ENCODE results near the gene E2F4. TPM values are rescaled to one million over a fixed set of nuclear protein-coding genes. Genes with fewer than 3 reads are reported as not detected.

E2F4 gene
- total RNA-seq, 1 experiment from 2014 or later = 114 TPM

GRCh38 chr16:67208154-67208896 lies 16.4 kb downstream of the E2F4 start:
- H3K4me1 ChIP-seq (ENCODE audit: control insufficient read depth in 1 of 2, insufficient read depth in 2 of 2, low read length in 2 of 2) = peaks cover 11 to 32% of the 10 kb centered on the region in 2 experiments
- TF ChIP-seq TCF7L2 (IDR thresholded peaks at IDR 0.05; ENCODE audit: borderline replicate concordance, extremely low read depth, insufficient read depth, insufficient read length) = no peak
- TF ChIP-seq EGR1 (IDR thresholded peaks at IDR 0.05; ENCODE audit: low read depth) = no peak
- no peak for TF ChIP-seq EZH2phosphoT487 (IDR thresholded peaks at IDR 0.05; ENCODE audit: borderline replicate concordance)
- TF ChIP-seq EZH2 (IDR thresholded peaks at IDR 0.05) = no peak
- TF ChIP-seq ZFX (IDR thresholded peaks at IDR 0.05) = no peak
- TF ChIP-seq ZNF274 (IDR thresholded peaks at IDR 0.05; ENCODE audit: low read depth, low read length) = no peak
- no peak for TF ChIP-seq SIN3A (IDR thresholded peaks at IDR 0.05; ENCODE audit: low read depth)
- no peak for TF ChIP-seq FOSL1 (IDR thresholded peaks at IDR 0.05; ENCODE audit: low read depth)
- TF ChIP-seq, protein P1, sequence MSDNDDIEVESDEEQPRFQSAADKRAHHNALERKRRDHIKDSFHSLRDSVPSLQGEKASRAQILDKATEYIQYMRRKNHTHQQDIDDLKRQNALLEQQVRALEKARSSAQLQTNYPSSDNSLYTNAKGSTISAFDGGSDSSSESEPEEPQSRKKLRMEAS (IDR thresholded peaks at IDR 0.05) = no peak
- no peak for TF ChIP-seq CBX3 (IDR thresholded peaks at IDR 0.05; ENCODE audit: low read depth)
- no peak for TF ChIP-seq SP1 (IDR thresholded peaks at IDR 0.05; ENCODE audit: low read depth)
- no peak for TF ChIP-seq ELF1 (IDR thresholded peaks at IDR 0.05; ENCODE audit: borderline replicate concordance, low read depth)
- TF ChIP-seq, protein P2, sequence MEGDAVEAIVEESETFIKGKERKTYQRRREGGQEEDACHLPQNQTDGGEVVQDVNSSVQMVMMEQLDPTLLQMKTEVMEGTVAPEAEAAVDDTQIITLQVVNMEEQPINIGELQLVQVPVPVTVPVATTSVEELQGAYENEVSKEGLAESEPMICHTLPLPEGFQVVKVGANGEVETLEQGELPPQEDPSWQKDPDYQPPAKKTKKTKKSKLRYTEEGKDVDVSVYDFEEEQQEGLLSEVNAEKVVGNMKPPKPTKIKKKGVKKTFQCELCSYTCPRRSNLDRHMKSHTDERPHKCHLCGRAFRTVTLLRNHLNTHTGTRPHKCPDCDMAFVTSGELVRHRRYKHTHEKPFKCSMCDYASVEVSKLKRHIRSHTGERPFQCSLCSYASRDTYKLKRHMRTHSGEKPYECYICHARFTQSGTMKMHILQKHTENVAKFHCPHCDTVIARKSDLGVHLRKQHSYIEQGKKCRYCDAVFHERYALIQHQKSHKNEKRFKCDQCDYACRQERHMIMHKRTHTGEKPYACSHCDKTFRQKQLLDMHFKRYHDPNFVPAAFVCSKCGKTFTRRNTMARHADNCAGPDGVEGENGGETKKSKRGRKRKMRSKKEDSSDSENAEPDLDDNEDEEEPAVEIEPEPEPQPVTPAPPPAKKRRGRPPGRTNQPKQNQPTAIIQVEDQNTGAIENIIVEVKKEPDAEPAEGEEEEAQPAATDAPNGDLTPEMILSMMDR (IDR thresholded peaks at IDR 0.05 in 2 of 3, conservative IDR thresholded peaks at IDR 0.05 in 1 of 3; ENCODE audit: borderline replicate concordance in 1 of 3, insufficient read depth in 1 of 3, low read depth in 2 of 3, low read length in 2 of 3) = no peak
- no peak for TF ChIP-seq ZBTB33 (IDR thresholded peaks at IDR 0.05; ENCODE audit: extremely low read depth, insufficient replicate concordance, low read length)
- no peak for TF ChIP-seq YY1 (IDR thresholded peaks at IDR 0.05; ENCODE audit: extremely low read depth, insufficient replicate concordance, low read depth, low read length)
- no peak for TF ChIP-seq SRF (IDR thresholded peaks at IDR 0.05; ENCODE audit: low read depth)
- H4K20me1 ChIP-seq (ENCODE audit: insufficient read depth) = no peaks in the 10 kb centered on the region
- ChIA-PET CTCF (interaction anchor here (1.8 kb wide), 1 partner anchor 10 kb away, joined by 7 read pairs; no protein-coding TSS in a partner anchor), POLR2A (interaction anchor here (0.8 kb wide), 1 partner anchor 10 kb away, joined by 5 read pairs; no protein-coding TSS in a partner anchor), RAD21 (ENCODE audit: low non-redundant PET in 1 of 2, low total read pairs in 2 of 2, uncharacterized antibody in 2 of 2, unreplicated experiment in 2 of 2) (no interaction called here)
- ATAC-seq (no peak), DNase-seq (ENCODE audit: low read depth, low spot score) (no peak)
- intact Hi-C loops (cut with micrococcal nuclease) = no loop called here
- H2AFZ ChIP-seq (ENCODE audit: low read depth, low read length, poor library complexity, severe bottlenecking) = no peak overlapping the region
- H3K36me3 ChIP-seq (ENCODE audit: control insufficient read depth in 1 of 2, insufficient read depth in 2 of 2, low read length in 2 of 2) = peaks cover 0 to 5% of the 10 kb centered on the region in 2 experiments; a peak in 2 of 4 replicates
- no TSS peak for BruUV-seq (replicated peaks)
- H3K9ac ChIP-seq (ENCODE audit: low read length) = peak overlapping the region; percentile 32; the same call in 1 of the 2 replicates
- H3K9me2 ChIP-seq (ENCODE audit: insufficient read depth) = no peaks in the 10 kb centered on the region
- no peaks in the 10 kb centered on the region for H3K9me3 ChIP-seq (ENCODE audit: control insufficient read depth in 1 of 2, insufficient read depth in 1 of 2, low read depth in 1 of 2, low read length in 2 of 2)
- no peaks in the 10 kb centered on the region for H3K79me2 ChIP-seq (ENCODE audit: insufficient read depth, low read length)
- peak overlapping the region; percentile 40; the same call in 1 of the 2 replicates for H3K27ac ChIP-seq (ENCODE audit: low read depth, low read length)
- H3K4me2 ChIP-seq (ENCODE audit: low read length) = peak overlapping the region; percentile 62
- H3K4me3 ChIP-seq (replicated peaks in 1 of 2; ENCODE audit: low read depth in 1 of 2, low read length in 2 of 2) = no peak overlapping the region
- H3K27me3 ChIP-seq (ENCODE audit: insufficient read depth, low read length) = no peaks in the 10 kb centered on the region

All from HCT116 (cell line).